H1 (cell line): Measurements from ENCODE around the gene ULK1. TPM values are rescaled to one million over a fixed set of nuclear protein-coding genes. Genes with fewer than 3 reads are reported as not detected.

Source experiments
- CREB1 ChIP-seq: IDR thresholded peaks from 2 replicates; pipeline ENCODE4 v1.6.1; 2012; ENCODE audit warnings: inconsistent platforms
- polyA plus RNA-seq, 7 experiments: library from polyadenylated mRNA; depleted of rRNA in 3 of 7; stranded (reverse) in 5 of 7; unstranded in 2 of 7; fragments of >200 nt in 5 of 7; fragments of 200-250 nt in 2 of 7; gene quantifications; 1 replicate in 5 of 7; 2 replicates in 1 of 7; 4 replicates in 1 of 7; pipeline versions ENCODE4 v1.2.1 to v1.2.3, GENCODE V29; 2011 to 2013; ENCODE audit warnings: missing spikeins in 2 of 7, mixed read lengths in 2 of 7
- total RNA-seq: library from RNA; stranded (reverse); fragmentation: NEBNext Ultra II Directional; extraction: Animal tissue kit (Norgen Biotek cat#: 25700); gene quantifications from 2 replicates; pipeline ENCODE4 v1.2.1, GENCODE V29; 2021

The ULK1 gene
- total and polyA plus RNA-seq, 2 of the 8 experiments (the other 6 are each of a cell fraction or from before 2014, with no cell fraction given) = 13.0 to 44.1 TPM

GRCh38 chr12:131920157-131920508 is 25.7 kb downstream of the ULK1 start (continued):
- no peak for TF ChIP-seq CREB1
